Right lobe of liver (tissue), 6 donors: ENCODE data around the gene FZD8. TPM values are rescaled to one million over a fixed set of nuclear protein-coding genes. Genes with fewer than 3 reads are reported as not detected.
A peak's percentile ranks its signal among the peaks of the same experiment; 100 is the strongest.

Experiments
- ATAC-seq, 4 donors: fragments of 200-7000 bp; cut with Tn5 transposase; one replicate each; pipeline ENCODE4 v1.9.1; 2020; ENCODE audit warnings: mild to moderate bottlenecking in 4 of 4, moderate library complexity in 4 of 4
- DNase-seq, 3 donors: peaks; one replicate each; pipeline ENCODE4 v3.0.0-alpha.2; 2020
- H3K27ac ChIP-seq, 3 donors: fragments of 200-600 bp; one replicate each; pipeline ENCODE4 v1.8.0; 2022
- H3K27me3 ChIP-seq, 2 donors: fragments of 200-600 bp; one replicate each; pipeline ENCODE4 v1.8.0; 2022
- H3K36me3 ChIP-seq, 4 donors: fragments of 200-600 bp; sonication (generic) in 1 of 4; one replicate each; pipeline versions ENCODE4 v1.5.1 to v1.8.0; 2017 to 2022; ENCODE audit warnings: control low read depth in 1 of 4
- H3K4me1 ChIP-seq, 4 donors: fragments of 200-600 bp; sonication (generic) in 1 of 4; one replicate each; pipeline versions ENCODE4 v1.5.1 to v1.8.0; 2017 to 2022; ENCODE audit warnings: control low read depth in 1 of 4
- H3K4me3 ChIP-seq, 3 donors: fragments of 200-600 bp; one replicate each; pipeline ENCODE4 v1.8.0; 2022
- H3K9me3 ChIP-seq, 4 donors: fragments of 200-600 bp; sonication (generic) in 1 of 4; one replicate each; pipeline versions ENCODE4 v1.5.1 to v1.8.0; 2017 to 2022; ENCODE audit warnings: control low read depth in 1 of 4
- CTCF ChIP-seq, 4 donors: fragments of 200-600 bp in 3 of 4; fragments of 450-650 bp in 1 of 4; IDR thresholded peaks; one replicate each; pipeline versions ENCODE4 v1.5.1 to v1.8.0; 2016 to 2022; ENCODE audit warnings: antibody characterized with exemption in 4 of 4, mild to moderate bottlenecking in 2 of 4
- POLR2A ChIP-seq: fragments of 450-650 bp; IDR thresholded peaks from one replicate; pipeline ENCODE4 v1.6.1; 2017; ENCODE audit warnings: antibody characterized with exemption, mild to moderate bottlenecking
- WGBS: methylation state at CpG from one replicate; pipeline ENCODE4 v1.1.6; 2018; ENCODE audit warnings: low coverage, low lambda C conversion rate; ENCODE audit not compliant: insufficient coverage; ENCODE audit errors: missing lambda C conversion rate; 5-methylcytosine and 5-hydroxymethylcytosine counted together
- intact Hi-C, 2 donors: fragments of 100-400 bp; cut with DNase I; formaldehyde crosslinking; loops; one replicate each; pipeline versions ENCODE4 v1.11.2 to v1.14.1; 2022
- total RNA-seq, 6 experiments: library from RNA; depleted of rRNA in 2 of 6; stranded (reverse); fragments of >200 nt in 2 of 6; fragmentation: NEBNext Ultra II Directional in 3 of 6; extraction: Animal tissue kit (Norgen Biotek cat#: 25700) in 3 of 6; gene quantifications; one replicate each; pipeline versions ENCODE4 v1.1.0 to v1.2.4, GENCODE V29; 2016 to 2023
- donor health status: DM: no; HTN: yes; CAD: no.
- donor health status: DM: no; HTN: no; CAD: no.
- donor health status: DM: no; HTN: no; CAD: no.
- donor health status: DM: no; HTN: yes; CAD: no.
- donor health status: DM: no; HTN: yes; CAD: no.

Gene FZD8
- total RNA-seq, 6 experiments from 2014 or later: 2.3 to 4.6 (median 3.8) TPM

DNA sequence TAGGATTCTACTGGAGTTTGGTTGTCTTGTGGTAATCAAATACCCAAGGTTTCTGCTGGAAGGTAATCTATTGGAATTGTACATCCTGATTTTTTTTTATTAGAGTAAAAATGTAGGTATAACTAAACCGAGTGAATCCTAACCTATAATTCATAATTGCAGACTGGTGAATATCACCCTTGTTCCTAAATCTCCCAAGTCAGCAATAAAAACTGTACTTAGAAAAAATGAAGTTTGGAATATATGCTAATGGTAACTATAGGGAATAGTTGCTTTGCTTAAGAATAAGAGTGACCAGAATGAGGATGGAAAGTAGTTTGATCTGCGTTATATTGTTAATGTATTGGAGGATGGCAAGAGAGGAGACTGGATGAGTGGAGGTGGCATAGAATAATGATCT, 10.7 kb upstream of the FZD8 start:
- intact Hi-C loops: no loop called here
- no peak for ATAC-seq
- DNase-seq: no peak
- H3K4me3 ChIP-seq: no peak overlapping the region
- 60% methylated on average over 2 of the region's 2 CpGs for WGBS
- H3K36me3 ChIP-seq: no peaks in the 10 kb centered on the region
- no peak overlapping the region for H3K27ac ChIP-seq
- no peaks in the 10 kb centered on the region for H3K27me3 ChIP-seq
- H3K4me1 ChIP-seq: no peaks in the 10 kb centered on the region
- H3K9me3 ChIP-seq: no peaks in the 10 kb centered on the region
- no peak for TF ChIP-seq POLR2A
- no peak for TF ChIP-seq CTCF (IDR thresholded peaks at IDR 0.05)

DNA sequence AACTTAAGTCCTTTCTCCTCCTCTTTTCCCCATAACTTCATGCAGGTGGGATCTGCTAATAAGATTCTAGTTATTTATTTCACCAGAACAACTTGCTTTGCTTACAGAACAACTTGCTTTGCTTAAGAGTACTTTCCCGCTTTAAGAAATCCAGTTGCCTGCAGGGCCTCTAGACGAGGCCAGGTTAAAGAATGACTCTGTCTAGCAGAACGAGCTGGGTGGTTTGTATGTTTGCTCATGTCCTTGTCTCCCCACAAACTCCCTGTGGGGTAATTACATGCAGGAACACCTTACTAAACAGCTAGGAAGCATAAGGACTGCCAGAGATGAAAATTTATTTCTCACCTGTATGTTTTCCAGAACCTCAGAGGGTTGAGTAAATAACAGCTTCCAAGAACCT, 8.8 kb upstream of the FZD8 start:
- TF ChIP-seq CTCF (IDR thresholded peaks at IDR 0.05): no peak
- Histone ChIP-seq H3K27ac (no peak overlapping the region), H3K27me3 (no peaks in the 10 kb centered on the region), H3K9me3 (no peaks in the 10 kb centered on the region), H3K36me3 (no peaks in the 10 kb centered on the region), H3K4me1 (no peaks in the 10 kb centered on the region), H3K4me3 (no peak overlapping the region)
- intact Hi-C loops: no loop called here
- DNase-seq: no peak
- ATAC-seq: no peak
- WGBS: 53% methylated on average over 3 of the region's 3 CpGs

GRCh38 chr10:35644050-35644950, 2.2 kb upstream of the FZD8 start:
- Histone ChIP-seq H3K36me3 (no peaks in the 10 kb centered on the region), H3K4me1 (peaks cover 0 to 12% (median 4%) of the 10 kb centered on the region in 4 donors), H3K27ac (no peak overlapping the region), H3K9me3 (no peaks in the 10 kb centered on the region), H3K4me3 (peak overlapping the region; percentile 72 to 91 (median 80)), H3K27me3 (no peaks in the 10 kb centered on the region)
- DNase-seq: no peak
- intact Hi-C loops: no loop called here
- ATAC-seq: no peak
- no peak for TF ChIP-seq POLR2A
- TF ChIP-seq CTCF (IDR thresholded peaks at IDR 0.05): no peak
- 10% methylated on average over 13 of the region's 13 CpGs for WGBS

GRCh38 chr10:35643151-35644049, 1.3 kb upstream of the FZD8 start:
- H3K4me3 ChIP-seq: peak overlapping the region; percentile 72 to 91 (median 80)
- H3K4me1 ChIP-seq: peaks cover 0 to 12% (median 4%) of the 10 kb centered on the region in 4 donors
- H3K27ac ChIP-seq: peak overlapping the region in 1 of 3 donors; percentile 9
- H3K9me3 ChIP-seq: no peaks in the 10 kb centered on the region
- WGBS: 0% methylated on average over 22 of the region's 42 CpGs
- TF ChIP-seq POLR2A (no peak), CTCF (IDR thresholded peaks at IDR 0.05) (peak in 1 of 4 donors; percentile 7)
- no peaks in the 10 kb centered on the region for H3K36me3 ChIP-seq
- DNase-seq: peak; percentile 70 to 81 (median 79)
- no peaks in the 10 kb centered on the region for H3K27me3 ChIP-seq
- peak; percentile 25 to 38 (median 31) for ATAC-seq
- intact Hi-C loops: no loop called here
